ENCODE results near the gene PIP5KL1.

DNA sequence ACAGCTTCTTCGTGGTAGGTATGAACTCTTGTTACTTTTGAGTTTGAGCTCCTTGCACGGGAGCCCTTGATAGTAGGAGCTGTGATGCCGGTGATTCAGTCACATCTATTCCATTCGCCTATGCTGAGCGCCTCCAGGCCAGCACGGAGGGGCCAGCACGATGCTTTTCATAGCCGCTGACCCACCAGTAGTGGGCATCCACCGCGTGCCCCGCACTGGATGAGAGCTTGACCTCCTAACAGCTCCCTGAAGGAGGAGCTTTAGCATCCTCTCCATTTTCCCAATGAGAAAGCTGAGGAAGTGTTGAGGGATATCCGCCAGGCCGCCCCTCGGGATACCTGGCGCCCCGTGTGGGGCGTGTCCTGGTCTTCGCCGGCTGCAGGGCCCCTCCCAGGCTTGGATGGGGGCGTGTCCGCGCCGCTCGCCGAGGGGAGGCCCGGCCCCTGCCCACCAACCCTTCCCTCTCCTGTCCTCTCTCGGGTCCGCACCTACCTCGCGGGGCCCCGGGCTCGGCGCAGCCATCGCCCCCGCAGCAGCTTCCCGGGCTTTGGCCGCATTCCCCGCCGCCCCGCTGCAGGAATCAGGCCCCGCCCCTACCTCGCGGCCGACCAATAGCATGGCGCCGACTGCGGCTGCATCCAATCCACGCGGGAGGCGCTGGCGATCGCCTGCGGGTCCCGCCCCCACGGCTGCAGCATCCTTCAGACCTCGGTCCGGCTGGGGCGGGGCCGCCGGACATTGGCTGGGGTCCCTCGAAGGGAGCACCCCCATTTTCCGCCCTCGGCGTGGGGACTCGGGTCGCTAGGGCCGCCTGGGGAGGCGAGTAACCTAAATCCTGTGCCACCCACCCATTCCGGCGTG is at the start of gene PIP5KL1:
- TF ChIP-seq, protein P1, sequence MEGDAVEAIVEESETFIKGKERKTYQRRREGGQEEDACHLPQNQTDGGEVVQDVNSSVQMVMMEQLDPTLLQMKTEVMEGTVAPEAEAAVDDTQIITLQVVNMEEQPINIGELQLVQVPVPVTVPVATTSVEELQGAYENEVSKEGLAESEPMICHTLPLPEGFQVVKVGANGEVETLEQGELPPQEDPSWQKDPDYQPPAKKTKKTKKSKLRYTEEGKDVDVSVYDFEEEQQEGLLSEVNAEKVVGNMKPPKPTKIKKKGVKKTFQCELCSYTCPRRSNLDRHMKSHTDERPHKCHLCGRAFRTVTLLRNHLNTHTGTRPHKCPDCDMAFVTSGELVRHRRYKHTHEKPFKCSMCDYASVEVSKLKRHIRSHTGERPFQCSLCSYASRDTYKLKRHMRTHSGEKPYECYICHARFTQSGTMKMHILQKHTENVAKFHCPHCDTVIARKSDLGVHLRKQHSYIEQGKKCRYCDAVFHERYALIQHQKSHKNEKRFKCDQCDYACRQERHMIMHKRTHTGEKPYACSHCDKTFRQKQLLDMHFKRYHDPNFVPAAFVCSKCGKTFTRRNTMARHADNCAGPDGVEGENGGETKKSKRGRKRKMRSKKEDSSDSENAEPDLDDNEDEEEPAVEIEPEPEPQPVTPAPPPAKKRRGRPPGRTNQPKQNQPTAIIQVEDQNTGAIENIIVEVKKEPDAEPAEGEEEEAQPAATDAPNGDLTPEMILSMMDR (IDR thresholded peaks at IDR 0.05; ENCODE audit: low read depth, low read length) = no peak
- TF ChIP-seq EZH2phosphoT487 (IDR thresholded peaks at IDR 0.05; ENCODE audit: low read depth) = no peak

All from OCI-LY3 (cell line).